Activated CD4-positive, alpha-beta memory T cell treated with anti-CD3 and anti-CD28 coated beads for 36 hours (primary cell): ENCODE results near the gene CTCF. TPM values are rescaled to one million over a fixed set of nuclear protein-coding genes. Genes with fewer than 3 reads are reported as not detected.
"Not testable (repeated sequence)": the region's sequence is repeated elsewhere in the genome, so short reads cannot be mapped to it uniquely, and the experiment has no call there.

ENCODE experiments used
- CTCF ChIA-PET: fragments of 350-600 bp; sonication (Branson Sonifier 250); formaldehyde crosslinking; loops from one replicate; lab custom pipeline; 2021; ENCODE audit warnings: antibody characterized with exemption, inconsistent platforms; lab: Charles Lee
- POLR2A ChIA-PET: fragments of 350-600 bp; sonication (Branson Sonifier 250); formaldehyde crosslinking; loops from one replicate; lab custom pipeline; 2021; ENCODE audit warnings: antibody characterized with exemption; lab: Charles Lee
- DNase-seq: peaks from one replicate; pipeline ENCODE4 v3.0.0-alpha.2; 2020
- H3K27ac Mint-ChIP-seq: one replicate; pipeline ENCODE4 v1.8.0; 2021; ENCODE audit warnings: mixed read lengths
- H3K27me3 Mint-ChIP-seq: one replicate; pipeline ENCODE4 v1.8.0; 2021; ENCODE audit warnings: mixed read lengths
- H3K36me3 Mint-ChIP-seq: one replicate; pipeline ENCODE4 v1.8.0; 2021; ENCODE audit warnings: mixed read lengths
- H3K4me1 Mint-ChIP-seq: one replicate; pipeline ENCODE4 v1.8.0; 2021; ENCODE audit warnings: low read depth, mixed read lengths
- H3K4me3 Mint-ChIP-seq: one replicate; pipeline ENCODE4 v1.8.0; 2021; ENCODE audit warnings: mild to moderate bottlenecking, mixed read lengths
- H3K9me3 Mint-ChIP-seq: one replicate; pipeline ENCODE4 v1.8.0; 2021; ENCODE audit warnings: mixed read lengths
- intact Hi-C: fragments of 100-400 bp; cut with micrococcal nuclease; formaldehyde crosslinking; loops from one replicate; pipeline ENCODE4 v1.15.1; 2023
- total RNA-seq, 2 experiments: library from RNA; stranded (reverse); gene quantifications; one replicate each; pipeline ENCODE4 v1.2.3, GENCODE V29; 2021

The CTCF gene
- total RNA-seq, 2 experiments from 2014 or later, result 48.9 to 51.5 TPM

- Mint-ChIP-seq H3K36me3 (no peaks in the 10 kb centered on the region), H3K27ac (no peak overlapping the region), H3K9me3 (no peaks in the 10 kb centered on the region), H3K4me1 (peaks cover 13% of the 10 kb centered on the region), H3K27me3 (peaks cover 6% of the 10 kb centered on the region), H3K4me3 (no peak overlapping the region)
- no peak for DNase-seq
- intact Hi-C loops, result loop anchor here (10.0 kb wide), 1 partner anchor 279 kb away; the partner anchor contains the start of genes RANBP10 and TSNAXIP1
- CTCF ChIA-PET, result interaction anchor here (0.6 to 3.4 kb wide), 7 partner anchors 11 to 515 kb away, joined by 3 to 15 read pairs (median 3); partner anchors contain the start of genes ATP6V0D1 and CTCF
- POLR2A ChIA-PET, result no interaction called here
Observed at GRCh38 chr16:67525176-67525860, 37.0 kb upstream of the CTCF start.

GRCh38 chr16:67526149-67526791 is 36.1 kb upstream of the CTCF start:
- no peak for DNase-seq
- no peak overlapping the region for H3K27ac Mint-ChIP-seq
- POLR2A ChIA-PET, result no interaction called here
- no peaks in the 10 kb centered on the region for H3K9me3 Mint-ChIP-seq
- CTCF ChIA-PET, result interaction anchor here (0.6 to 3.4 kb wide), 6 partner anchors 10 to 514 kb away, joined by 3 to 15 read pairs (median 3); partner anchors contain the start of genes ATP6V0D1 and CTCF
- intact Hi-C loops, result loop anchor here (10.0 kb wide), 1 partner anchor 279 kb away; the partner anchor contains the start of genes RANBP10 and TSNAXIP1
- H3K27me3 Mint-ChIP-seq, result peaks cover 15% of the 10 kb centered on the region
- H3K4me1 Mint-ChIP-seq, result peaks cover 15% of the 10 kb centered on the region
- H3K36me3 Mint-ChIP-seq, result no peaks in the 10 kb centered on the region
- no peak overlapping the region for H3K4me3 Mint-ChIP-seq

GRCh38 chr16:67528222-67528869 is 34.0 kb upstream of the CTCF start, which contains the start of gene RIPOR1:
TSS of gene RIPOR1 (plus strand) at chr16:67528829. CDS start at chr16:67538447, 9,618 bp downstream.
- peak; percentile 54 for DNase-seq
- H3K27me3 Mint-ChIP-seq, result peaks cover 19% of the 10 kb centered on the region
- CTCF ChIA-PET, result interaction anchor here (0.6 to 10.9 kb wide), 5 partner anchors 7 to 733 kb away, joined by 3 to 106 read pairs (median 4); no protein-coding TSS in a partner anchor
- POLR2A ChIA-PET, result no interaction called here
- H3K9me3 Mint-ChIP-seq, result no peaks in the 10 kb centered on the region
- H3K36me3 Mint-ChIP-seq, result no peaks in the 10 kb centered on the region
- H3K4me1 Mint-ChIP-seq, result peaks cover 15% of the 10 kb centered on the region
- H3K4me3 Mint-ChIP-seq, result peak within 1 kb of the TSS; percentile 68
- intact Hi-C loops, result loop anchor here (2.0 to 10.0 kb wide), 2 partner anchors 34 to 276 kb away; partner anchors contain the start of genes CTCF, RANBP10 and TSNAXIP1
- H3K27ac Mint-ChIP-seq, result no peak within 1 kb of the TSS

GRCh38 chr16:67528870-67529581 is 33.3 kb upstream of the CTCF start:
- peak overlapping the region; percentile 68 for H3K4me3 Mint-ChIP-seq
- no peaks in the 10 kb centered on the region for H3K36me3 Mint-ChIP-seq
- no peaks in the 10 kb centered on the region for H3K9me3 Mint-ChIP-seq
- H3K27me3 Mint-ChIP-seq, result peaks cover 19% of the 10 kb centered on the region
- H3K4me1 Mint-ChIP-seq, result peaks cover 15% of the 10 kb centered on the region
- POLR2A ChIA-PET, result interaction anchor here (0.6 kb wide), 1 partner anchor 32 kb away, joined by 3 read pairs; no protein-coding TSS in a partner anchor
- H3K27ac Mint-ChIP-seq, result no peak overlapping the region
- peak; percentile 41 for DNase-seq
- CTCF ChIA-PET, result interaction anchor here (0.6 to 10.9 kb wide), 6 partner anchors 8 to 733 kb away, joined by 3 to 106 read pairs (median 4); no protein-coding TSS in a partner anchor
- intact Hi-C loops, result loop anchor here (2.0 to 10.0 kb wide), 2 partner anchors 34 to 276 kb away; partner anchors contain the start of genes CTCF, RANBP10 and TSNAXIP1

GRCh38 chr16:67529582-67530012 is 32.7 kb upstream of the CTCF start:
- peaks cover 15% of the 10 kb centered on the region for H3K4me1 Mint-ChIP-seq
- H3K27me3 Mint-ChIP-seq, result peaks cover 19% of the 10 kb centered on the region
- H3K36me3 Mint-ChIP-seq, result no peaks in the 10 kb centered on the region
- no peaks in the 10 kb centered on the region for H3K9me3 Mint-ChIP-seq
- DNase-seq, result no peak
- peak overlapping the region; percentile 68 for H3K4me3 Mint-ChIP-seq
- CTCF ChIA-PET, result interaction anchor here (0.7 to 10.9 kb wide), 5 partner anchors 9 to 138 kb away, joined by 3 to 106 read pairs (median 4); no protein-coding TSS in a partner anchor
- no peak overlapping the region for H3K27ac Mint-ChIP-seq
- intact Hi-C loops, result loop anchor here (2.0 to 10.0 kb wide), 2 partner anchors 33 to 275 kb away; partner anchors contain the start of genes CTCF, RANBP10 and TSNAXIP1
- POLR2A ChIA-PET, result interaction anchor here (0.6 to 1.0 kb wide), 2 partner anchors 16 to 31 kb away, joined by 3 read pairs; no protein-coding TSS in a partner anchor

GRCh38 chr16:67530013-67530939 is 32.0 kb upstream of the CTCF start:
- Mint-ChIP-seq H3K4me3 (peak overlapping the region; percentile 68), H3K36me3 (no peaks in the 10 kb centered on the region), H3K9me3 (no peaks in the 10 kb centered on the region), H3K27me3 (peaks cover 19% of the 10 kb centered on the region), H3K4me1 (peaks cover 15% of the 10 kb centered on the region), H3K27ac (no peak overlapping the region)
- POLR2A ChIA-PET, result interaction anchor here (0.6 to 1.0 kb wide), 3 partner anchors 17 to 394 kb away, joined by 3 read pairs; no protein-coding TSS in a partner anchor
- CTCF ChIA-PET, result interaction anchor here (1.9 to 10.9 kb wide), 4 partner anchors 8 to 138 kb away, joined by 4 to 106 read pairs (median 6); no protein-coding TSS in a partner anchor
- peak; percentile 30 for DNase-seq
- intact Hi-C loops, result no loop called here

- Mint-ChIP-seq H3K27me3 (peaks cover 19% of the 10 kb centered on the region), H3K9me3 (no peaks in the 10 kb centered on the region), H3K4me1 (peaks cover 15% of the 10 kb centered on the region), H3K4me3 (no peak overlapping the region), H3K27ac (no peak overlapping the region), H3K36me3 (no peaks in the 10 kb centered on the region)
- ChIA-PET POLR2A (interaction anchor here (0.8 kb wide), 1 partner anchor 393 kb away, joined by 3 read pairs; no protein-coding TSS in a partner anchor), CTCF (interaction anchor here (2.1 to 10.9 kb wide), 2 partner anchors 10 to 137 kb away, joined by 6 to 106 read pairs; no protein-coding TSS in a partner anchor)
- intact Hi-C loops, result no loop called here
- DNase-seq, result no peak
Observed at GRCh38 chr16:67531247-67531646, 31.1 kb upstream of the CTCF start.

GRCh38 chr16:67533024-67533560 is 29.2 kb upstream of the CTCF start:
- Mint-ChIP-seq H3K9me3 (no peaks in the 10 kb centered on the region), H3K27ac (no peak overlapping the region), H3K27me3 (peaks cover 17% of the 10 kb centered on the region), H3K4me1 (peaks cover 18% of the 10 kb centered on the region), H3K36me3 (no peaks in the 10 kb centered on the region), H3K4me3 (no peak overlapping the region)
- DNase-seq, result no peak
- POLR2A ChIA-PET, result no interaction called here
- intact Hi-C loops, result no loop called here
- CTCF ChIA-PET, result interaction anchor here (0.9 to 10.9 kb wide), 5 partner anchors 12 to 112 kb away, joined by 3 to 106 read pairs (median 4); partner anchors contain the start of gene CARMIL2

- DNase-seq, intact Hi-C loops, H3K4me3 Mint-ChIP-seq, H3K27ac Mint-ChIP-seq, POLR2A ChIA-PET, H3K36me3 Mint-ChIP-seq, H3K9me3 Mint-ChIP-seq: not testable (repeated sequence)
- H3K27me3 Mint-ChIP-seq, result peaks cover 17% of the 10 kb centered on the region
- H3K4me1 Mint-ChIP-seq, result peaks cover 21% of the 10 kb centered on the region
- CTCF ChIA-PET, result interaction anchor here (0.7 to 10.9 kb wide), 2 partner anchors 13 to 38 kb away, joined by 3 to 106 read pairs; no protein-coding TSS in a partner anchor
Observed at GRCh38 chr16:67533987-67534386, 28.3 kb upstream of the CTCF start.
